DND-41 (cell line): ENCODE measurements around the gene FOXP4.

Experiments used
- EZH2 ChIP-seq: IDR thresholded peaks from 3 replicates; pipeline ENCODE4 v1.6.1; 2012; ENCODE audit warnings: borderline replicate concordance, low read depth, mild to moderate bottlenecking, moderate library complexity, low read length, inconsistent platforms; ENCODE audit not compliant: severe bottlenecking
- TF ChIP-seq, protein P1 (sequence below): IDR thresholded peaks from 2 replicates; pipeline ENCODE4 v1.5.1; 2012; ENCODE audit warnings: borderline replicate concordance, low read length, moderate library complexity, mild to moderate bottlenecking; ENCODE audit not compliant: poor library complexity, severe bottlenecking; ENCODE audit errors: extremely low read depth

DNA sequence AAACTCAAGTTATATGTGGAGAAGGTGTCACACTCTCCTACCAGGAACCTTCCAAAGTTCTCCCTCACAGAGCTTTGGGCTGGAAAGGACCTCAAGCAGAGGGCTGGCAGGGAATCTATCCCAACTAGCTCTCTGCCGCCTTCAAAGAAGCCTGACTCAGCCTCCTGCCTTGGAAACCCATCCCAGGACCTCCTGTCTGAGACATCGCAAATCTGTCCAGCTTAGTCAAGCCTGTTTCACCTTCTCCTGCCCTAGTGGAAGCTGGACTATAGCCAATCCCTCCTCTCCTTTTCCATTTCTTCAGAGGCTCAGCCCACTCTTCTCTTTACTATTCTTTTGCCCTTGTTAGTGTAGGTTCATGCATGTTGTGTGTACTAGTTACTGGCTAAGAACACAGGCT is 48.2 kb upstream of the FOXP4 start:
- TF ChIP-seq, protein P1, sequence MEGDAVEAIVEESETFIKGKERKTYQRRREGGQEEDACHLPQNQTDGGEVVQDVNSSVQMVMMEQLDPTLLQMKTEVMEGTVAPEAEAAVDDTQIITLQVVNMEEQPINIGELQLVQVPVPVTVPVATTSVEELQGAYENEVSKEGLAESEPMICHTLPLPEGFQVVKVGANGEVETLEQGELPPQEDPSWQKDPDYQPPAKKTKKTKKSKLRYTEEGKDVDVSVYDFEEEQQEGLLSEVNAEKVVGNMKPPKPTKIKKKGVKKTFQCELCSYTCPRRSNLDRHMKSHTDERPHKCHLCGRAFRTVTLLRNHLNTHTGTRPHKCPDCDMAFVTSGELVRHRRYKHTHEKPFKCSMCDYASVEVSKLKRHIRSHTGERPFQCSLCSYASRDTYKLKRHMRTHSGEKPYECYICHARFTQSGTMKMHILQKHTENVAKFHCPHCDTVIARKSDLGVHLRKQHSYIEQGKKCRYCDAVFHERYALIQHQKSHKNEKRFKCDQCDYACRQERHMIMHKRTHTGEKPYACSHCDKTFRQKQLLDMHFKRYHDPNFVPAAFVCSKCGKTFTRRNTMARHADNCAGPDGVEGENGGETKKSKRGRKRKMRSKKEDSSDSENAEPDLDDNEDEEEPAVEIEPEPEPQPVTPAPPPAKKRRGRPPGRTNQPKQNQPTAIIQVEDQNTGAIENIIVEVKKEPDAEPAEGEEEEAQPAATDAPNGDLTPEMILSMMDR: no peak
- TF ChIP-seq EZH2: no peak
